ENCODE results near the gene OR2S2.

DNA sequence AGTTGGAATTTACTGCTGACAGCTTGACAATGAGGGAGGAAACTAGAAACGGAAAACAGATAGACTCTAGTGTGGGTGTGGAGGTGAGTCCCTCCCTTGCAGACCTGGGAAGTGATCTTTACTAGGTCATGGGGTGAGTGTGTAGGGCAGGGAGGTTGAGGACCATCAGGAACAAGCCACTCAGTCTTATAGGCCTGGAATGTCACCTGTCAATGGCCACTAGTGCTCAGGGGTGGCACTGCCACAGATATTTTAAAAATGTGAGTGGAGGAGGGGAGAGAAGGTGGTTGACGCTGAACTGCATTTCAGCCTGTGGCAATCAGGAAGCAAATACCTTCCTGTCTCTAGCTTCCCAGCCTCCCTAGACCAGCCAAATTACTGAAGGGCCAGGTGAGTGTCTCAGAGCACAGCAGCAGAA lies 9.0 kb downstream of the OR2S2 start:
- TF ChIP-seq, protein P1, sequence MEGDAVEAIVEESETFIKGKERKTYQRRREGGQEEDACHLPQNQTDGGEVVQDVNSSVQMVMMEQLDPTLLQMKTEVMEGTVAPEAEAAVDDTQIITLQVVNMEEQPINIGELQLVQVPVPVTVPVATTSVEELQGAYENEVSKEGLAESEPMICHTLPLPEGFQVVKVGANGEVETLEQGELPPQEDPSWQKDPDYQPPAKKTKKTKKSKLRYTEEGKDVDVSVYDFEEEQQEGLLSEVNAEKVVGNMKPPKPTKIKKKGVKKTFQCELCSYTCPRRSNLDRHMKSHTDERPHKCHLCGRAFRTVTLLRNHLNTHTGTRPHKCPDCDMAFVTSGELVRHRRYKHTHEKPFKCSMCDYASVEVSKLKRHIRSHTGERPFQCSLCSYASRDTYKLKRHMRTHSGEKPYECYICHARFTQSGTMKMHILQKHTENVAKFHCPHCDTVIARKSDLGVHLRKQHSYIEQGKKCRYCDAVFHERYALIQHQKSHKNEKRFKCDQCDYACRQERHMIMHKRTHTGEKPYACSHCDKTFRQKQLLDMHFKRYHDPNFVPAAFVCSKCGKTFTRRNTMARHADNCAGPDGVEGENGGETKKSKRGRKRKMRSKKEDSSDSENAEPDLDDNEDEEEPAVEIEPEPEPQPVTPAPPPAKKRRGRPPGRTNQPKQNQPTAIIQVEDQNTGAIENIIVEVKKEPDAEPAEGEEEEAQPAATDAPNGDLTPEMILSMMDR (IDR thresholded peaks at IDR 0.05; ENCODE audit: borderline replicate concordance, extremely low read depth, low read length, poor library complexity, severe bottlenecking): no peak
- TF ChIP-seq EZH2 (IDR thresholded peaks at IDR 0.05; ENCODE audit: borderline replicate concordance, low read depth, low read length, severe bottlenecking): no peak
